HG03571 (cell line): ENCODE measurements around the gene THAP4.

Experiments
- ATAC-seq: cut with Tn5 transposase; IDR thresholded peaks from one replicate; pipeline ENCODE4 v1.9.1; 2021; ENCODE audit not compliant: unreplicated experiment

The THAP4 gene

GRCh38 chr2:241551998-241552737 lies 84.8 kb downstream of the THAP4 start:
- no peak for ATAC-seq

- no peak for ATAC-seq
These were observed 85.4 kb downstream of the THAP4 start for GRCh38 chr2:241551599-241551997.

GRCh38 chr2:241550616-241551580 lies 86.1 kb downstream of the THAP4 start:
- no peak for ATAC-seq

GRCh38 chr2:241548451-241548835 lies 88.5 kb downstream of the THAP4 start:
- no peak for ATAC-seq

- ATAC-seq: no peak
These were observed 89.0 kb downstream of the THAP4 start for GRCh38 chr2:241547781-241548450.

- ATAC-seq: no peak
These were observed 90.0 kb downstream of the THAP4 start for GRCh38 chr2:241546771-241547498.

- ATAC-seq: no peak
These were observed 91.2 kb downstream of the THAP4 start for GRCh38 chr2:241545523-241546473.

GRCh38 chr2:241545106-241545505 lies 91.9 kb downstream of the THAP4 start:
- ATAC-seq: no peak

- no peak for ATAC-seq
These were observed 94.7 kb downstream of the THAP4 start for GRCh38 chr2:241542278-241542605.

- no peak for ATAC-seq
These were observed 95.2 kb downstream of the THAP4 start for GRCh38 chr2:241541564-241542277.

- ATAC-seq: no peak
These were observed 96.0 kb downstream of the THAP4 start for GRCh38 chr2:241540771-241541561.

GRCh38 chr2:241540401-241540770 lies 96.6 kb downstream of the THAP4 start:
- no peak for ATAC-seq

GRCh38 chr2:241539616-241540374 lies 97.2 kb downstream of the THAP4 start:
- no peak for ATAC-seq

GRCh38 chr2:241538838-241539615 lies 97.9 kb downstream of the THAP4 start:
- no peak for ATAC-seq

GRCh38 chr2:241535871-241536655 lies 100.9 kb downstream of the THAP4 start:
- ATAC-seq: no peak

GRCh38 chr2:241534701-241535375 lies 102.1 kb downstream of the THAP4 start:
- ATAC-seq: no peak
